GM18870 (cell line): ENCODE data around the gene SLC25A15.

ENCODE experiments used
- ATAC-seq: cut with Tn5 transposase; IDR thresholded peaks from one replicate; pipeline ENCODE4 v1.9.1; 2021; ENCODE audit warnings: moderate library complexity; ENCODE audit not compliant: unreplicated experiment

SLC25A15 gene

GRCh38 chr13:40789275-40790153, at the start of gene SLC25A15:
Gene SLC25A15, plus strand, starts transcription at chr13:40789611. Its CDS starts 3,616 bp downstream, at chr13:40793227.
- ATAC-seq, result peak; percentile 50

- no peak for ATAC-seq
These were observed 40.1 kb upstream of the SLC25A15 start for GRCh38 chr13:40749327-40749726.

- ATAC-seq, result no peak
These were observed 34.2 kb upstream of the SLC25A15 start for GRCh38 chr13:40755082-40755700.

- ATAC-seq, result peak; percentile 51
These were observed 33.4 kb upstream of the SLC25A15 start for GRCh38 chr13:40756042-40756441.

GRCh38 chr13:40758811-40759210, 30.6 kb upstream of the SLC25A15 start:
- ATAC-seq, result no peak

GRCh38 chr13:40762849-40763248, 26.6 kb upstream of the SLC25A15 start:
- no peak for ATAC-seq

GRCh38 chr13:40764587-40765403, 24.6 kb upstream of the SLC25A15 start:
- no peak for ATAC-seq

- no peak for ATAC-seq
These were observed 23.8 kb upstream of the SLC25A15 start for GRCh38 chr13:40765602-40766001.

GRCh38 chr13:40769970-40770369, 19.4 kb upstream of the SLC25A15 start:
- ATAC-seq, result no peak

- ATAC-seq, result no peak
These were observed 18.8 kb upstream of the SLC25A15 start for GRCh38 chr13:40770609-40770933.

- peak; percentile 83 for ATAC-seq
These were observed 18.3 kb upstream of the SLC25A15 start, which contains the start of gene MRPS31 for GRCh38 chr13:40770934-40771618. Gene MRPS31, minus strand, starts transcription at chr13:40771190. Its CDS starts 54 bp downstream, at chr13:40771136.

GRCh38 chr13:40772765-40773473, 16.5 kb upstream of the SLC25A15 start:
- no peak for ATAC-seq

- ATAC-seq, result no peak
These were observed 14.7 kb upstream of the SLC25A15 start for GRCh38 chr13:40774672-40775071.

- no peak for ATAC-seq
These were observed 13.2 kb upstream of the SLC25A15 start for GRCh38 chr13:40776232-40776631.

- ATAC-seq, result peak; percentile 52
These were observed 12.7 kb upstream of the SLC25A15 start for GRCh38 chr13:40776681-40777165.

- peak; percentile 69 for ATAC-seq
These were observed 12.1 kb upstream of the SLC25A15 start for GRCh38 chr13:40777166-40777808.

- no peak for ATAC-seq
These were observed 11.6 kb upstream of the SLC25A15 start for GRCh38 chr13:40777809-40778175.

GRCh38 chr13:40779049-40779448, 10.4 kb upstream of the SLC25A15 start:
- ATAC-seq, result no peak

- no peak for ATAC-seq
These were observed 9.6 kb upstream of the SLC25A15 start for GRCh38 chr13:40779796-40780285.
